Posterior vena cava (tissue), 2 donors: ENCODE measurements around the gene COL6A2. TPM values are rescaled to one million over a fixed set of nuclear protein-coding genes. Genes with fewer than 3 reads are reported as not detected.
"Not testable (repeated sequence)": the region's sequence is repeated elsewhere in the genome, so short reads cannot be mapped to it uniquely, and the experiment has no call there.

ENCODE experiments used
- DNase-seq: peaks from one replicate; pipeline ENCODE4 v3.0.0-alpha.2; 2020; ENCODE audit warnings: low spot score
- intact Hi-C, 2 donors: fragments of 100-400 bp; cut with DNase I; formaldehyde crosslinking; loops; one replicate each; pipeline versions ENCODE4 v1.14.1 to v1.14.2; 2022 to 2023
- total RNA-seq, 2 donors: library from RNA; stranded (reverse); fragmentation: NEBNext Ultra II Directional; extraction: Animal tissue kit (Norgen Biotek cat#: 25700); gene quantifications; one replicate each; pipeline ENCODE4 v1.2.1, GENCODE V29; 2021
- donor health status: DM: yes; HTN: yes; CAD: no.
- donor health status: DM: yes; HTN: yes; CAD: no.

Gene COL6A2
- total RNA-seq, 2 donors from 2014 or later, result 1,504 to 1,642 TPM

GRCh38 chr21:46171996-46172862 lies 74.3 kb downstream of the COL6A2 start:
- no peak for DNase-seq
- intact Hi-C loops, result loop anchor here in 1 of 2 donors (10.0 kb wide), 1 partner anchor 113 kb away; the partner anchor contains the start of genes MCM3AP and YBEY

GRCh38 chr21:46172863-46173528 lies 75.1 kb downstream of the COL6A2 start:
- DNase-seq, result no peak
- intact Hi-C loops, result loop anchor here in 1 of 2 donors (10.0 kb wide), 1 partner anchor 112 kb away; the partner anchor contains the start of genes MCM3AP and YBEY

- intact Hi-C loops, result loop anchor here in 1 of 2 donors (10.0 kb wide), 1 partner anchor 111 kb away; the partner anchor contains the start of genes MCM3AP and YBEY
- DNase-seq, result no peak
Observed at GRCh38 chr21:46173573-46173972, 75.7 kb downstream of the COL6A2 start.

- DNase-seq, result not testable (repeated sequence)
- intact Hi-C loops, result loop anchor here in 1 of 2 donors (10.0 kb wide), 1 partner anchor 108 kb away; the partner anchor contains the start of genes MCM3AP and YBEY
Observed at GRCh38 chr21:46176443-46177129, 78.7 kb downstream of the COL6A2 start.

GRCh38 chr21:46178961-46179360 lies 81.0 kb downstream of the COL6A2 start:
- intact Hi-C loops, result loop anchor here in 1 of 2 donors (10.0 kb wide), 1 partner anchor 106 kb away; the partner anchor contains the start of genes MCM3AP and YBEY
- no peak for DNase-seq

Other genes starting within 250 kb of the COL6A2 start
- gene COL6A1, start 116.3 kb upstream of the COL6A2 start, total RNA-seq, result 100 to 1,000 TPM; 606 to 689 TPM
- gene FTCD, start 57.5 kb downstream of the COL6A2 start, total RNA-seq, result 1 to 10 TPM in 1 of 2 donors, under 1 TPM in 1; 0.29 to 1.2 TPM
- 10 to 100 TPM in 1 of 2 donors, 1 to 10 TPM in 1; 8.4 to 10.9 TPM for gene SPATC1L, start 86.3 kb downstream of the COL6A2 start, total RNA-seq
- 10 to 100 TPM; 42.5 to 65.0 TPM for gene LSS, start 130.7 kb downstream of the COL6A2 start, total RNA-seq
- 10 to 100 TPM; 60.2 to 62.4 TPM for gene MCM3AP, start 187.5 kb downstream of the COL6A2 start, total RNA-seq
- gene YBEY, start 188.2 kb downstream of the COL6A2 start, total RNA-seq, result 1 to 10 TPM; 8.4 to 9.3 TPM
- gene C21orf58, start 225.8 kb downstream of the COL6A2 start, total RNA-seq, result 1 to 10 TPM in 1 of 2 donors, under 1 TPM in 1; 0.57 to 1.3 TPM
- 10 to 100 TPM; 24.0 to 30.5 TPM for gene PCNT, start 226.0 kb downstream of the COL6A2 start, total RNA-seq